ENCODE results near the gene PGRMC1. TPM values are rescaled to one million over a fixed set of nuclear protein-coding genes. Genes with fewer than 3 reads are reported as not detected.
"Not testable (repeated sequence)": the region's sequence is repeated elsewhere in the genome, so short reads cannot be mapped to it uniquely, and the experiment has no call there.

Gene PGRMC1
- total RNA-seq, 4 donors from 2014 or later, result 11.4 to 14.4 (median 13.0) TPM

- no peak for DNase-seq
- no peak for ATAC-seq
- Histone ChIP-seq H3K27me3 (no peaks in the 10 kb centered on the region), H3K4me1 (no peaks in the 10 kb centered on the region), H3K4me3 (no peak overlapping the region), H3K9me3 (no peaks in the 10 kb centered on the region), H3K27ac (no peak overlapping the region), H3K36me3 (no peaks in the 10 kb centered on the region)
- intact Hi-C loops (cut with DNase I; ENCODE audit: low total_unique reads) (no loop called here), in situ Hi-C loops (cut with MboI; ENCODE audit: low sequenced_read_pairs in 4 of 4) (no loop called here)
- no peak for TF ChIP-seq POLR2A (IDR thresholded peaks at IDR 0.05)
Observed at GRCh38 chrX:119206203-119206602, 29.9 kb upstream of the PGRMC1 start.

- H3K27me3 ChIP-seq; H3K27ac ChIP-seq; ATAC-seq; H3K9me3 ChIP-seq; H3K4me1 ChIP-seq; H3K4me3 ChIP-seq; in situ Hi-C loops (cut with MboI; ENCODE audit: low sequenced_read_pairs in 4 of 4); intact Hi-C loops (cut with DNase I; ENCODE audit: low total_unique reads); H3K36me3 ChIP-seq; DNase-seq: not testable (repeated sequence)
Observed at GRCh38 chrX:119207483-119207882, 28.6 kb upstream of the PGRMC1 start.

- Histone ChIP-seq H3K36me3 (no peaks in the 10 kb centered on the region), H3K9me3 (no peaks in the 10 kb centered on the region), H3K4me1 (no peaks in the 10 kb centered on the region), H3K27ac (no peak overlapping the region), H3K27me3 (no peaks in the 10 kb centered on the region), H3K4me3 (no peak overlapping the region)
- intact Hi-C loops (cut with DNase I; ENCODE audit: low total_unique reads), result no loop called here
- no peak for DNase-seq
- no peak for TF ChIP-seq CTCF (IDR thresholded peaks at IDR 0.05 in 4 of 5, conservative IDR thresholded peaks at IDR 0.05 in 1 of 5)
- TF ChIP-seq POLR2A (IDR thresholded peaks at IDR 0.05), result no peak
- ATAC-seq, result no peak
- in situ Hi-C loops (cut with MboI; ENCODE audit: low sequenced_read_pairs in 4 of 4), result no loop called here
Observed at GRCh38 chrX:119208401-119209057, 27.6 kb upstream of the PGRMC1 start.

GRCh38 chrX:119210931-119211648 is 25.0 kb upstream of the PGRMC1 start:
- H3K27me3 ChIP-seq; H3K36me3 ChIP-seq; ATAC-seq; H3K4me3 ChIP-seq; in situ Hi-C loops (cut with MboI; ENCODE audit: low sequenced_read_pairs in 4 of 4); H3K9me3 ChIP-seq; H3K27ac ChIP-seq; intact Hi-C loops (cut with DNase I; ENCODE audit: low total_unique reads); H3K4me1 ChIP-seq; DNase-seq: not testable (repeated sequence)

GRCh38 chrX:119211649-119212014 is 24.5 kb upstream of the PGRMC1 start:
- intact Hi-C loops (cut with DNase I; ENCODE audit: low total_unique reads) (no loop called here), in situ Hi-C loops (cut with MboI; ENCODE audit: low sequenced_read_pairs in 4 of 4) (no loop called here)
- Histone ChIP-seq H3K27me3 (no peaks in the 10 kb centered on the region), H3K4me3 (no peak overlapping the region), H3K27ac (no peak overlapping the region), H3K4me1 (no peaks in the 10 kb centered on the region), H3K36me3 (no peaks in the 10 kb centered on the region), H3K9me3 (no peaks in the 10 kb centered on the region)
- TF ChIP-seq CTCF (IDR thresholded peaks at IDR 0.05 in 4 of 5, conservative IDR thresholded peaks at IDR 0.05 in 1 of 5), result no peak
- TF ChIP-seq POLR2A (IDR thresholded peaks at IDR 0.05), result no peak
- ATAC-seq (no peak), DNase-seq (no peak)

- TF ChIP-seq CTCF (IDR thresholded peaks at IDR 0.05 in 4 of 5, conservative IDR thresholded peaks at IDR 0.05 in 1 of 5) (peak in 3 of 5 experiments; percentile 8 to 39 (median 12)), POLR2A (IDR thresholded peaks at IDR 0.05) (no peak)
- Histone ChIP-seq H3K27me3 (no peaks in the 10 kb centered on the region), H3K4me3 (no peak overlapping the region), H3K4me1 (no peaks in the 10 kb centered on the region), H3K36me3 (no peaks in the 10 kb centered on the region), H3K9me3 (no peaks in the 10 kb centered on the region), H3K27ac (no peak overlapping the region)
- in situ Hi-C loops (cut with MboI; ENCODE audit: low sequenced_read_pairs in 4 of 4) (no loop called here), intact Hi-C loops (cut with DNase I; ENCODE audit: low total_unique reads) (no loop called here)
- ATAC-seq, result no peak
- no peak for DNase-seq
Observed at GRCh38 chrX:119218198-119218597, 17.9 kb upstream of the PGRMC1 start.

Measured in gastrocnemius medialis (tissue), 4 donors.